Loucy (cell line): ENCODE results near the gene SDCCAG8.

Experiments used
- H2AFZ ChIP-seq: fragments of 200-600 bp; sonication (generic); 2 replicates; pipeline ENCODE4 v1.6.0; 2016; ENCODE audit warnings: antibody characterized with exemption, mild to moderate bottlenecking, low read length, moderate library complexity
- H3F3A ChIP-seq: fragments of 200-600 bp; 2 replicates; pipeline ENCODE4 v1.6.0; 2016; ENCODE audit warnings: antibody characterized with exemption, low read depth, mild to moderate bottlenecking
- H3K27me3 ChIP-seq: fragments of 200-600 bp; sonication (generic); 2 replicates; pipeline ENCODE4 v1.6.1; 2014; ENCODE audit warnings: low read length, mild to moderate bottlenecking; ENCODE audit not compliant: insufficient read depth, poor library complexity, severe bottlenecking
- H3K36me3 ChIP-seq: fragments of 200-600 bp; sonication (generic); 2 replicates; pipeline ENCODE4 v1.6.1; 2016; ENCODE audit warnings: low read length; ENCODE audit not compliant: insufficient read depth
- H3K4me1 ChIP-seq: fragments of 200-600 bp; sonication (generic); 2 replicates; pipeline ENCODE4 v1.5.1; 2014; ENCODE audit warnings: low read length, mild to moderate bottlenecking; ENCODE audit not compliant: insufficient read depth, poor library complexity, severe bottlenecking
- H3K4me2 ChIP-seq: fragments of 200-600 bp; sonication (generic); 2 replicates; pipeline ENCODE4 v1.6.0; 2014; ENCODE audit warnings: antibody characterized with exemption, low read length, low read depth, mild to moderate bottlenecking; ENCODE audit not compliant: poor library complexity, severe bottlenecking
- H3K4me3 ChIP-seq: fragments of 200-600 bp; sonication (generic); 2 replicates; pipeline ENCODE4 v1.5.1; 2014; ENCODE audit warnings: low read length, mild to moderate bottlenecking, mixed read lengths; ENCODE audit not compliant: poor library complexity, severe bottlenecking
- H3K79me2 ChIP-seq: fragments of 200-600 bp; sonication (generic); 2 replicates; pipeline ENCODE4 v1.6.1; 2014; ENCODE audit warnings: low read length; ENCODE audit not compliant: insufficient read depth
- H3K9ac ChIP-seq: fragments of 200-600 bp; sonication (generic); 2 replicates; pipeline ENCODE4 v1.6.0; 2014; ENCODE audit warnings: mild to moderate bottlenecking, low read depth, low read length, moderate library complexity; ENCODE audit not compliant: poor library complexity, severe bottlenecking
- H3K9me2 ChIP-seq: fragments of 200-600 bp; sonication (generic); replicated peaks from 2 replicates; pipeline ENCODE4 v1.6.1; 2016; ENCODE audit warnings: low read depth, low read length, mixed read lengths
- H3K9me3 ChIP-seq: fragments of 200-600 bp; sonication (generic); 2 replicates; pipeline ENCODE4 v1.6.1; 2014; ENCODE audit warnings: mild to moderate bottlenecking, antibody characterized with exemption, low read length, low read depth; ENCODE audit not compliant: insufficient read depth
- H4K20me1 ChIP-seq: fragments of 200-600 bp; sonication (generic); 2 replicates; pipeline ENCODE4 v1.6.0; 2014; ENCODE audit warnings: antibody characterized with exemption, low read length, mild to moderate bottlenecking; ENCODE audit not compliant: insufficient read depth, poor library complexity, severe bottlenecking
- EZH2phosphoT487 ChIP-seq: fragments of 200-600 bp; IDR thresholded peaks from 2 replicates; pipeline ENCODE4 v1.6.1; 2018; ENCODE audit warnings: antibody characterized with exemption, mild to moderate bottlenecking, moderate library complexity, borderline replicate concordance
- TF ChIP-seq, protein P1 (sequence below): fragments of 200-600 bp; sonication (generic); conservative IDR thresholded peaks from 2 replicates; pipeline ENCODE4 v1.5.1; 2014; ENCODE audit warnings: mild to moderate bottlenecking, antibody characterized with exemption, low read length

SDCCAG8 gene

DNA sequence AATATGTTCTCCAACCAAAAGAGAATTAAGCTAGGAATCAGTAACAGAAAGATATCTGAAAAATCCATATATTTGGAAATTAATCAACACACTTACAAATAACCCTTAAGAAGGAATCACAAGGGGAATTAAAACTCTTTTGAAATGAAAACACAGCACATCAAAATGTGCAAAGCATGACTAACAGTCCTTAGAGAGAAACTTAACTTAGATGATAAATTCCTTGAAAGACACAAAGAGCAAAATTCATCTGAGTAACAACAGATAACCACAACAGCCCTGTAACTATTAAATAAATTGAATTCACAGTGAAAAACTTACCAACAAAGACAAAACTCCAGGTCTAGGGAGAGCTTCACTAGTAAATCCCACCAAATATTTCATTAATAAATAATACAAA lies 283.8 kb downstream of the SDCCAG8 start:
- H3K9ac ChIP-seq = no peak overlapping the region
- TF ChIP-seq, protein P1, sequence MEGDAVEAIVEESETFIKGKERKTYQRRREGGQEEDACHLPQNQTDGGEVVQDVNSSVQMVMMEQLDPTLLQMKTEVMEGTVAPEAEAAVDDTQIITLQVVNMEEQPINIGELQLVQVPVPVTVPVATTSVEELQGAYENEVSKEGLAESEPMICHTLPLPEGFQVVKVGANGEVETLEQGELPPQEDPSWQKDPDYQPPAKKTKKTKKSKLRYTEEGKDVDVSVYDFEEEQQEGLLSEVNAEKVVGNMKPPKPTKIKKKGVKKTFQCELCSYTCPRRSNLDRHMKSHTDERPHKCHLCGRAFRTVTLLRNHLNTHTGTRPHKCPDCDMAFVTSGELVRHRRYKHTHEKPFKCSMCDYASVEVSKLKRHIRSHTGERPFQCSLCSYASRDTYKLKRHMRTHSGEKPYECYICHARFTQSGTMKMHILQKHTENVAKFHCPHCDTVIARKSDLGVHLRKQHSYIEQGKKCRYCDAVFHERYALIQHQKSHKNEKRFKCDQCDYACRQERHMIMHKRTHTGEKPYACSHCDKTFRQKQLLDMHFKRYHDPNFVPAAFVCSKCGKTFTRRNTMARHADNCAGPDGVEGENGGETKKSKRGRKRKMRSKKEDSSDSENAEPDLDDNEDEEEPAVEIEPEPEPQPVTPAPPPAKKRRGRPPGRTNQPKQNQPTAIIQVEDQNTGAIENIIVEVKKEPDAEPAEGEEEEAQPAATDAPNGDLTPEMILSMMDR = no peak
- TF ChIP-seq EZH2phosphoT487 = no peak
- no peak overlapping the region for H3K4me3 ChIP-seq
- no peaks in the 10 kb centered on the region for H3K9me2 ChIP-seq
- H3K4me2 ChIP-seq = no peak overlapping the region
- no peaks in the 10 kb centered on the region for H3K9me3 ChIP-seq
- no peaks in the 10 kb centered on the region for H3K79me2 ChIP-seq
- H2AFZ ChIP-seq = no peak overlapping the region
- H4K20me1 ChIP-seq = no peaks in the 10 kb centered on the region
- H3K4me1 ChIP-seq = no peaks in the 10 kb centered on the region
- no peaks in the 10 kb centered on the region for H3F3A ChIP-seq
- H3K27me3 ChIP-seq = no peaks in the 10 kb centered on the region
- H3K36me3 ChIP-seq = no peaks in the 10 kb centered on the region

DNA sequence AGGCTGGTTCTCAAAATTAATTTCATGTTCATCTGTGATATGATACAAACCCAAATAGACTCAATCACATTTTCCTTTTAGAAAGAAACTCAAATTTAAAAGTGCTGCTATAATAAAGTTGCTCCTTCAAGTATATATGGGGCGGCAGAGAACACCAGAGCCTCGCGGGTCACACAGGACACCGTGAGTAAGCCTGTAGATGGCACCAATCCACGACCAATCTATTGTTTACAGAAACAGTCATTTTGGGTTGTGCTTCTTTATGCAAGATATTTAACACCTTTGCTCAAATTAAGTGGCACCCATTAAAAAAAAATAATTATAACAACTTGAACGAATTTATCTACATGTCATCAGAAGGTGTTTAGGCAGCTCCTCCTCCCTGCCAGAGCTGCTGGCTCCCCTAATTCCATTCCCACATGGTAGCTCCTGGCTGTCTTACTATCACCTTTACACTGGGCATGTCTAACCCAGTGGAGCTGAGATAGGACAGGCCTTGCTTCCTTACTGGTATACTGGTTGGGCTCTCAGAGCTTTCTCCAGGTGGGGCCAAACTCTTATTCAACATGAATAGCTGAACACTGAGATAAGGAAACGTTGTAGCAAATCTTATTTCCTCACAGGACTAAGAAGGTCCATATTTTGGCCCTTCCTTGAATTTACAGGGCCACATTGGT lies 287.0 kb downstream of the SDCCAG8 start:
- Histone ChIP-seq H3F3A (no peaks in the 10 kb centered on the region), H3K79me2 (no peaks in the 10 kb centered on the region), H3K27me3 (no peaks in the 10 kb centered on the region), H3K4me2 (no peak overlapping the region), H4K20me1 (no peaks in the 10 kb centered on the region), H3K4me1 (no peaks in the 10 kb centered on the region), H3K9ac (no peak overlapping the region), H3K9me3 (no peaks in the 10 kb centered on the region), H3K9me2 (no peaks in the 10 kb centered on the region), H3K36me3 (no peaks in the 10 kb centered on the region), H2AFZ (no peak overlapping the region), H3K4me3 (no peak overlapping the region)
- TF ChIP-seq, protein P1 = no peak
- no peak for TF ChIP-seq EZH2phosphoT487

DNA sequence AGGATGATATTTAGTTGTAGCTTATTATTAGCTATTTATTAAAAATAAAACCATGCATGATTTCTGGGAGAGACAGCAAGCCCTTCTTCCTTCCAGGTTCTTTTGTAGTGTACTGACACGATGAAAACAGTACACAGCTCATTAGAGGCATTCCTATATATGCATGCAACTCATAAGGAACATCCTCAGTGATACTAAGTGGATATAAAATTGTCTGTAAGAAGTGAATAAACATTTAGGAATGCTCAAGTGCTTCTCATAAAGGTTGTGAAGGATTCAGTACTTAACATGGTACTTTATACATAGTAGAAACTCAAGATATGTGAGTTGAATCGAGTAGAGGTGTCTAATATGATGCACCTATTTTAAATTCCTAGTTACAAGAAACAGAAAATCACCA lies 287.7 kb downstream of the SDCCAG8 start:
- Histone ChIP-seq H4K20me1 (no peaks in the 10 kb centered on the region), H3K36me3 (no peaks in the 10 kb centered on the region), H3K27me3 (no peaks in the 10 kb centered on the region), H3K9me3 (no peaks in the 10 kb centered on the region), H3K4me3 (no peak overlapping the region), H3K4me1 (no peaks in the 10 kb centered on the region), H2AFZ (no peak overlapping the region), H3K9ac (no peak overlapping the region), H3K79me2 (no peaks in the 10 kb centered on the region), H3K9me2 (no peaks in the 10 kb centered on the region), H3K4me2 (no peak overlapping the region), H3F3A (no peaks in the 10 kb centered on the region)
- TF ChIP-seq, protein P1 = no peak
- TF ChIP-seq EZH2phosphoT487 = no peak
